Measurements from ENCODE around the gene SRD5A1.

SRD5A1 gene

GRCh38 chr5:6604946-6605345, 28.3 kb upstream of the SRD5A1 start:
- DNase-seq (ENCODE audit: low spot score) = no peak

GRCh38 chr5:6606884-6607558, 26.2 kb upstream of the SRD5A1 start:
- DNase-seq (ENCODE audit: low spot score) = no peak

GRCh38 chr5:6607559-6607936, 25.7 kb upstream of the SRD5A1 start:
- no peak for DNase-seq (ENCODE audit: low spot score)

GRCh38 chr5:6608016-6608415, 25.2 kb upstream of the SRD5A1 start:
- DNase-seq (ENCODE audit: low spot score) = no peak

DNA sequence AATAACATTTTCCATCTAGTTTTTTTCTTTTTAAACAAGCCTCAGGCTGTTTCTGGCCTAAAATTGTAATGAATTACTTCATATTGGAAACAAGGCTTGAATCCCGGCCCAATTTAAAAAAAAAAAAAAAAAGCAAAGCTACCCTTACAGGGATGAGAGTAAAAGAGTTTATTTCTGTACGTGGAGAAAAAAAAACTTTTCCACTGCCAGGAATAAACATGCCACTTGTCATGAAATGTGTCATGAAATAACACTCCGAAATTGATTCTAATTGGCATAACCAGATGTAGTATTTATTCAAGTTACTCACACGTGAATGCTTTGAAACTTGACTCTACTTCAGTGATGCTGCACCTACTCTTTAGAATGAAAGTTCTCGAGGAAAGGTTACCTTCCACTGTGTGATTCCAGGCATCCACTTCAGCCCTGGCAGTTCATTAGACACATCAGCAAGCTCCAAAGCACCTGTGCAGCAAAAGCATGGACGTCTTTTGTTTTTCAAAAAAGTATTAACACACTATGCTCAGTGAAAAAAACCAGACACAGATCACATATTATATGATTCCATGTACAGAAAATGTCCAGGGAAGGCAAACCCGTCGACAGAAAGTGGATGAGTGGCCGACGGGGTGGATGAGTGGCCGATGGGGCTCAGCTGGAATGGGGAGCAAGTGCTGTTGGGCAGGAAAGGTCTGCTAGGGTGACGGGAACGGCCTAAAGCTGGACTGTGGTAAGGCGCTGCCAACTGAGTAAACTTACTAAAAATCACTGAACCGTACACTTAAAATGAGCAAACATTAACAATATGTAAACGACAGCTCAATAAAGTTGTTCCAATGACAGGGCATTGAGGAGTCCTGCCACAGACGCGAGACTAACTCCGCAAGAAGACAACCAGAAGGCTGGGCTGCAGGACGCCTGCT, 21.6 kb upstream of the SRD5A1 start:
- DNase-seq (ENCODE audit: low spot score) = no peak

DNA sequence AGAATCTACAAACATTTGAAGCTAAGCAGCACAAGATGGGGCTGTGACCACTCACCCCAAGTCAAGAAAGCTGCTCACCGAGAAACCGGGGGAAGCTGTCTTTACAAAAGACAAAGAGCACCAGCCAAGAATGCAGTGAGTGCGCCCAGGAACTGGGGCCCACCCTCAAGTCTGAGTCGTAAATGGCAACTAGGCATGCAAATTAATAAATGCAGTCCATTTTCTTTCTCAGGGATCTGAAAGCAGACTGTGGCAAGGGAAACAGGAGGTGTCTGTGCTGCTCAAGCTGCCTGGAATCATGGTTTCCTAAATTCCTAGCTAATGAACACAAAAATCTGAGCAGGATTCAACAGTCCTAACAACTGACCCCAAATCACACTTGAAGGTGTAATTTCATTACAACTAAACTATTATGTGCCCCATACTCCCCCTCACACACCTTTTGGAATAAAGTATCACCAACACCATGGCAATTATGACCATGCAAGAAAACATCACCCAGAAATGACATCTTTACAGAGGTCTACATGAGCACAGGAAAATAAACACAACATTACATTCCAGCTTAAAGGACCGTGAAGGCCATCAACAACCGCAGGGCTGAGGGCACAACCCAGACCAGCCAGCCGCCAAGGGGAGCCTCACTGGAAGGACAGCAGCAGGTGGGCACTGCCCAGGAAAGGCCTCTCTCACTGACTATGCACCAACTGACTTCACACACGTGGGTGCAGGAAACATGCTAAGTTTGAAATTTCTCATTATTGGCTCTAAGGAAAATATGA, 18.0 kb upstream of the SRD5A1 start:
- no peak for DNase-seq (ENCODE audit: low spot score)

- no peak for DNase-seq (ENCODE audit: low spot score)
These were observed 16.6 kb upstream of the SRD5A1 start for GRCh38 chr5:6616632-6617031.

DNA sequence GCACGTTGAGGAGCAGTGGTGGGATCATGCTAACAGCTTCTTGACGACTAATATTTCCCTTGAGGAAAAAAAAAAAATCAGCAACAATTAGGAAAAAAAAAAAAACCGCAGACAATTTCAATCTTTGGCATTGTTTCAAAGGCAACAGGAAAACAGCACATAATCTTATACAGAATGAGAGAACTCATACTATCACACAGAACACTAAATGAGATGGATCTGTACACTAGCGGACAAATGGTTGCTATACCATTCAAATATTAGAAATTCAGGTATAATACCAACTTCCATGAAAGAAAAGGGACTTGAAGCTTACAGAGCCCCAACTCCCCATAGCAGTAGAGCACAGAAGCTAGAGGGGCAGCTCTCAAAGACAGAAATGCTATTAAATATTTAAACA, 10.0 kb upstream of the SRD5A1 start:
- no peak for DNase-seq (ENCODE audit: low spot score)

- no peak for DNase-seq (ENCODE audit: low spot score)
These were observed 9.3 kb upstream of the SRD5A1 start for GRCh38 chr5:6623941-6624340.

- DNase-seq (ENCODE audit: low spot score) = no peak
These were observed 6.7 kb upstream of the SRD5A1 start for GRCh38 chr5:6626508-6626907.

GRCh38 chr5:6631441-6631840, 1.8 kb upstream of the SRD5A1 start:
- DNase-seq (ENCODE audit: low spot score) = no peak

DNA sequence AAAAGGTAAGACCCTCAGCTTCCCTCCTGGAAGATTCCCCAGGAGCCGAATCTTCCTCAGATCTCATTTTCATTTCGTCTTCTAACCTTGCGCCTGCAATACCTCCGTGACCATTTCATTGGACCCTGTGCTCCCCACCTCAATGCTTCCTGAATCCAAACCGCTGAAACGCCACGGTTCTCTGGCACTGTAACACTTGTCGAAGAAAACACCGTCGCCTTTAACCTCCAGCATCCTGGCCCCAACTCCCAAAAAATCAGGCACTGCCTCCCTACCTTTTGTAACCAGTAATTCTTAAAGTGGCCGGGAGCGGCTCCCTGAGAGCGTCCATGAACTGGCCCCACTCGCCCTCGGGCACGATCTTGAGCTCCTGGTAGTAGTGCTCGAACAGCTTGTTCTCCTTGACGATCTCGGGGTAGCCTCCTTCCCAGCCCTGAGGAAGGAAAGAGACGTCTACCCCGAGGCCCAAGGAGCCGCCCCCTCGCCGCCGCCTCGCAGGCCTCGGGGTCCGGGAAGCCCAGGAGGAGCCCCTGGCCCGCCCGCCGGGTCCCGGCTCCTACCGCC, 834 bp upstream of the SRD5A1 start:
- no peak for DNase-seq (ENCODE audit: low spot score)

DNA sequence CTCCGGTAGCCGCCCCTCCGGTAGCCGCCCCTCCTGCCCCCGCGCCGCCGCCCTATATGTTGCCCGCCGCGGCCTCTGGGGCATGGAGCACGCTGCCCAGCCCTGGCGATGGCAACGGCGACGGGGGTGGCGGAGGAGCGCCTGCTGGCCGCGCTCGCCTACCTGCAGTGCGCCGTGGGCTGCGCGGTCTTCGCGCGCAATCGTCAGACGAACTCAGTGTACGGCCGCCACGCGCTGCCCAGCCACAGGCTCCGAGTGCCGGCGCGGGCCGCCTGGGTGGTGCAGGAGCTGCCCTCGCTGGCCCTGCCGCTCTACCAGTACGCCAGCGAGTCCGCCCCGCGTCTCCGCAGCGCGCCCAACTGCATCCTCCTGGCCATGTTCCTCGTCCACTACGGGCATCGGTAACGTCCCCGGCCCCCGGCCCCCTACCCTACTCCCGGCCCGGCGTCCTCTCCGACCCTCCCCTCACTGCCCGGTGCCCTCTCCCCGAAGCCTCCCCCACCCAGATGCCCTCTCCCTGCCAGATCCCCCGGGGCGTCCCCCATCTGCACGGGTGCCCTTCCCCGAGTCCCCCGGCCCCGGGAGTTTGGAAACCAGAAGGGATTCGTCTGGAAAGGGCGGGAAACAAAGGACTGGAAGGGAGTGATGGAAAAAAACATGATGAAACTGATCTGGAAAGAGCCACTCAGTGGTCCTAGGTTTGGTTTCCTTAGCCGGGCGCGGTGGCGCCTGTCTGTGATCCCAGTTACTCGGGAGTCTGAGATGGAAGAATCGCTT, 417 bp downstream of the SRD5A1 start:
- no peak for DNase-seq (ENCODE audit: low spot score)

- DNase-seq (ENCODE audit: low spot score) = no peak
These were observed 1.1 kb downstream of the SRD5A1 start for GRCh38 chr5:6634306-6634705.

DNA sequence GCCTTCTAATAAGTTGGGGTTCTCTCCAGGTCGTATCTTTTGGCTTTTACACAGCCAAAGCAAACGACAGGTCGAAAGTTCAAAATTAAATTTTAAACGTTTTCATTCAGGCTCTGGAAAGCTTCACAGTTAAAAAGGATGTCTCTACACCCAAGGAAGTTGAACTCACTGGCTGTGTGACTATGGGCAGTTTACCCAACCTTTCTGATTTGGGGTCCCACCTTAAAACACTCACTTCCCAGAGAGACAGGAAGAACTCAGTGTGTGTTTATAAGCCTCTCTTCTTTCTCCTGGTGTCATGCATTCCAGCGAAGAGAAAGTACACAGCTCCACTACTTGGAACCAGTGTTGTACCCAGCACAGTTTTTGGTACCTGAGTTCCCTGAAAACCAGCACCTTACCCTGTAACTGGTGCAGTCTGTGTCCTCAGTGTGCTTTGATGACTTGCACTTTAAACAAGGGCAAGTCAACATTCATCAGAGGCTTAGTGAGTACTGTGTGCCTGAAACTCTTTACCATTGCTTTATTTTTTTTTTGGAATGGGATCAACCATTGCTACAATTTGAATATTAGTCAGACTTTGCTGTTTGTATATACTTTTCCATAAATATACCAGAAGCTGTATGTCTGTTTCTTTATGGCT, 1.7 kb downstream of the SRD5A1 start:
- DNase-seq (ENCODE audit: low spot score) = no peak

DNA sequence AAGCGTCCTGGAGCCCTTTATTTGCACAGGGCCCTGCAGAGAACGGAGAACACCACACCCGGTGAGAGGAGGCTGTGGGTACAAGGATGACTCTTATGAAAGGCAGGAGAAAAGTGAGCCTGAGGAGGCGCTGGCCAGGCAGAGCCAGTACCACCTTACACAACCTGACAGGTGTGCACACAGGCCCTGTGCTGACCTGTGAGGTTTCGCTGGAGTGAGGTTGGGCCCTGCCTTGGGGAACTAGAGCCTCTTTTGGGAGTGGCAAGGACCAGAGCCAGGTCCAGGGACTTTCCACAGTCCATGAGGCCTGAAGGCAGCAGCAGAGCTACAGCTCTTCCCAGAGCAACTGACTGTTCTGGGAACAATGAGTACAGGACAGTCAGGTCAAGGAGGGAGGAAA, 3.1 kb downstream of the SRD5A1 start:
- DNase-seq (ENCODE audit: low spot score) = no peak

- DNase-seq (ENCODE audit: low spot score) = no peak
These were observed 3.8 kb downstream of the SRD5A1 start for GRCh38 chr5:6637022-6637421.

DNA sequence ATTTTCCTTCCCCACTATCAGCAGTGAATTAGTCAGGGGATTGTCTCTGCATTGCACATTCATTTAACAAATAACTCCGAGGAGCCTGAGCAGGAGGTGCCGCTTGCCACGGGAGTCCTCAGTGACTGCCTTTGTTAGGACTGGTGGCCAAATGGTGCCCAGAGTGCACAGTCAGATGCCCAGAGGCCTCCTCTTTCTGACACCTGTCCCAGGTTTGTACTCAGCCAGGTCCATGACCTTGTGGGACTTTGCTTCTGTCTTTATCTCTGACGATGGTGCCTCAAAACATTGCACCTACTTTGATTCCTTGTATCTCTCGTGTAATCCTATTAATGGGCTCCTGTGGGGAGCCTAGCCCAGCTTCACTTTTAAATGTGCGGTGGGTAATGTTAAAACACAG, 4.3 kb downstream of the SRD5A1 start:
- no peak for DNase-seq (ENCODE audit: low spot score)

- DNase-seq (ENCODE audit: low spot score) = no peak
These were observed 5.0 kb downstream of the SRD5A1 start for GRCh38 chr5:6638236-6638635.

GRCh38 chr5:6642655-6643054, 9.4 kb downstream of the SRD5A1 start:
- no peak for DNase-seq (ENCODE audit: low spot score)

DNA sequence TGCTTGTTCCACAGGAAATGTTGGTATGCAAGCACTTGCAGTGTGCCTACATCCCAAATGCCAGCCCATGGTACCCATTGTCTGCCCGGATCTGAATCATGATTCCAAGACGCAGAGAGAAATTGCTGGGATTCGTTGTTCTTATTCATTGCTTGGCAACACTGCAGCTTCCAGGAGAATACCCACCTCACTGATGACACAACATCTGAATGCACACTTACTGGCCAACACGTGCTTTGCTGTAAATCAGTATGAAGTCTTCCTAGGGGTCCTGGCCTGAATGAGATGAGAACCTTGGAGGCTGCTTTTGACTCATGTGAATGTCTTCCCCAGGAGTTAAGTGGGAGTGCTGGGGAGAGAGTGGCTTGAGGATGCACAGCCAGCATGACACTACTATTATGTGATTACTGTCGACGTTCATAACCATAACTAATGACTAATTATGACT, 11.6 kb downstream of the SRD5A1 start:
- no peak for DNase-seq (ENCODE audit: low spot score)
